HepG2 (cell line): ENCODE data around the gene LINS1. TPM values are rescaled to one million over a fixed set of nuclear protein-coding genes. Genes with fewer than 3 reads are reported as not detected.

ENCODE experiments used
- BORCS8-MEF2B ChIP-seq: sonication (generic); formaldehyde crosslinking; IDR thresholded peaks from 2 replicates; pipeline ENCODE4 v1.8.0; 2022; ENCODE audit warnings: mild to moderate bottlenecking, missing genetic modification reagents
- CREM ChIP-seq, 2 experiments: sonication (generic) in 1 of 2; formaldehyde crosslinking in 1 of 2; IDR thresholded peaks; 2 replicates each; pipeline versions ENCODE4 v1.4.0 to v1.6.1; 2016 to 2020; ENCODE audit warnings: antibody characterized with exemption in 1 of 2, mild to moderate bottlenecking in 1 of 2, missing genetic modification reagents in 1 of 2
- FLYWCH1 ChIP-seq: sonication (generic); formaldehyde crosslinking; IDR thresholded peaks from 2 replicates; pipeline ENCODE4 v1.8.1; 2023; ENCODE audit warnings: mild to moderate bottlenecking, missing genetic modification reagents
- HNRNPK ChIP-seq: fragments of 200-400 bp; formaldehyde crosslinking; IDR thresholded peaks from 2 replicates; pipeline ENCODE4 v1.6.1; 2018; ENCODE audit warnings: low read length, low read depth, moderate library complexity, mild to moderate bottlenecking; ENCODE audit not compliant: poor library complexity, severe bottlenecking
- KLF6 ChIP-seq: IDR thresholded peaks from 2 replicates; pipeline ENCODE4 v1.8.0; 2016; ENCODE audit warnings: missing biosample characterization, missing genetic modification reagents
- MEF2D ChIP-seq: sonication (generic); formaldehyde crosslinking; IDR thresholded peaks from 2 replicates; pipeline ENCODE4 v1.5.1; 2020; ENCODE audit warnings: mild to moderate bottlenecking, missing genetic modification reagents
- NAIF1 ChIP-seq: sonication (generic); formaldehyde crosslinking; IDR thresholded peaks from 2 replicates; pipeline ENCODE4 v1.5.0; 2020; ENCODE audit warnings: mild to moderate bottlenecking, missing genetic modification reagents, borderline replicate concordance
- SOX5 ChIP-seq: IDR thresholded peaks from 2 replicates; pipeline ENCODE4 v1.6.1; 2016; ENCODE audit warnings: borderline replicate concordance
- SPEN ChIP-seq: sonication (generic); formaldehyde crosslinking; IDR thresholded peaks from 2 replicates; pipeline ENCODE4 v1.5.1; 2020; ENCODE audit warnings: low read depth, mild to moderate bottlenecking, missing genetic modification reagents
- ZFP36L2 ChIP-seq: sonication (generic); formaldehyde crosslinking; IDR thresholded peaks from 2 replicates; pipeline ENCODE4 v1.4.0; 2020; ENCODE audit warnings: missing genetic modification reagents
- ZNF260 ChIP-seq: sonication (generic); formaldehyde crosslinking; IDR thresholded peaks from 2 replicates; pipeline ENCODE4 v1.4.0; 2020; ENCODE audit warnings: missing genetic modification reagents, low read depth, mild to moderate bottlenecking, borderline replicate concordance
- ZNF772 ChIP-seq: sonication (generic); formaldehyde crosslinking; IDR thresholded peaks from 2 replicates; pipeline ENCODE4 v1.5.0; 2020; ENCODE audit warnings: mild to moderate bottlenecking, missing genetic modification reagents
- polyA plus RNA-seq, 8 experiments: library from polyadenylated mRNA; depleted of rRNA in 3 of 8; stranded (reverse) in 7 of 8; unstranded in 1 of 8; fragments of >200 nt; fragmentation: Illumina TruSeq in 4 of 8; extraction: Trizol in 4 of 8; gene quantifications; 2 replicates each; pipeline versions ENCODE4 v1.2.1 to v1.2.3, GENCODE V29; 2011 to 2016; ENCODE audit warnings: low read depth in 4 of 8, missing spikeins in 1 of 8, mixed read lengths in 1 of 8; ENCODE audit not compliant: insufficient read depth in 1 of 8
- total RNA-seq, 5 experiments: library from RNA; depleted of rRNA; stranded (reverse); fragments of >200 nt; fragmentation: Illumina TruSeq; extraction: Trizol; gene quantifications; 2 replicates each; pipeline ENCODE4 v1.2.3, GENCODE V29; 2016; ENCODE audit warnings: low read depth in 1 of 5
- TF ChIP-seq, protein P1 (sequence below), 2 experiments: sonication (generic) in 1 of 2; formaldehyde crosslinking in 1 of 2; IDR thresholded peaks; 2 replicates each; pipeline versions ENCODE4 v1.6.1 to v1.9.0; 2014 to 2022; ENCODE audit warnings: antibody characterized with exemption in 1 of 2, borderline replicate concordance in 1 of 2, inconsistent platforms in 1 of 2, low read depth in 1 of 2, missing genetic modification reagents in 1 of 2
- TF ChIP-seq, protein P2 (sequence below): IDR thresholded peaks from 2 replicates; pipeline ENCODE4 v1.6.1; 2016; ENCODE audit warnings: low read depth, missing genetic modification reagents, missing compliant biosample characterization
- TF ChIP-seq, protein P3 (sequence below): sonication (generic); formaldehyde crosslinking; conservative IDR thresholded peaks from 2 replicates; pipeline ENCODE4 v1.8.0; 2022; ENCODE audit warnings: missing genetic modification reagents

LINS1 gene
- total and polyA plus RNA-seq, 2 of the 13 experiments (the other 11 are each of a cell fraction or from before 2014, with no cell fraction given) = 9.8 to 10.4 TPM

DNA sequence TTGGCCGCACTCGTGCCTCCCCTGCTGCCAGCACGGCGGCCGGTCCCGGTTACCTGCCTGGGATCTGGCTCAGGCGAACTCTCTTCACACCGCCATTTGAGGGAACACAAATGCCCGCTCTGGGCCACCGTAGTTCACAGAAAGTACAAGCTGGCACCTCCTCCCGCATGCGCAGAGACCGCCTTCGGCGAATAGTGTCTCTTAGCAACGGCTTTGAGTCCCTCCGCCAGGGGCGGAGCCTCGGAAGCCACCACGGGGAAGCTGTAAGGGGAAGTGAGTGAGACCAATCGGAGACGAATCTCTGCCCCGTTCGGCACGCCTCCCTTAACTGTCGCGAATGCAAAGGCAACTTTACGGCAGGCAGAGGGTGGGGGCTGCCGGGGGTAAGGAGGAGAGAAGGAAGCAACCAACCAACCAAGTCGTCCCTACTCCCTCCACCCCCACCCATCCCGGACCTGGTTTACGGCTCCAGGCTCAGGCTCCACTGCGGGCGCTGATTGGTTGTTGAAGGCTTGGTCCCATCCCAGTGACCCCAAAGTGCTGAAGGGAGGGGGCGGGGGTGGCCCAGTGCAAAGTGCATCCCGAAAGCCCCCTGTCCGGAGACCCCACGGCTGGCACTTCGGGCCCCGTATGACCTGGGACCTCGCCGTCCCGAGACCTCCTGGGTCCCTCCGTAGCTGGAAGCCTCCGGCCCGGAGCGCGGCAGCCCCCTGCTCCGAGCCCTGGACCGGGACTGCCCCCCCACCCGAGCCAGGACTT lies at the start of gene LINS1, which contains the start of gene ASB7 (continued):
- TF ChIP-seq, protein P1, sequence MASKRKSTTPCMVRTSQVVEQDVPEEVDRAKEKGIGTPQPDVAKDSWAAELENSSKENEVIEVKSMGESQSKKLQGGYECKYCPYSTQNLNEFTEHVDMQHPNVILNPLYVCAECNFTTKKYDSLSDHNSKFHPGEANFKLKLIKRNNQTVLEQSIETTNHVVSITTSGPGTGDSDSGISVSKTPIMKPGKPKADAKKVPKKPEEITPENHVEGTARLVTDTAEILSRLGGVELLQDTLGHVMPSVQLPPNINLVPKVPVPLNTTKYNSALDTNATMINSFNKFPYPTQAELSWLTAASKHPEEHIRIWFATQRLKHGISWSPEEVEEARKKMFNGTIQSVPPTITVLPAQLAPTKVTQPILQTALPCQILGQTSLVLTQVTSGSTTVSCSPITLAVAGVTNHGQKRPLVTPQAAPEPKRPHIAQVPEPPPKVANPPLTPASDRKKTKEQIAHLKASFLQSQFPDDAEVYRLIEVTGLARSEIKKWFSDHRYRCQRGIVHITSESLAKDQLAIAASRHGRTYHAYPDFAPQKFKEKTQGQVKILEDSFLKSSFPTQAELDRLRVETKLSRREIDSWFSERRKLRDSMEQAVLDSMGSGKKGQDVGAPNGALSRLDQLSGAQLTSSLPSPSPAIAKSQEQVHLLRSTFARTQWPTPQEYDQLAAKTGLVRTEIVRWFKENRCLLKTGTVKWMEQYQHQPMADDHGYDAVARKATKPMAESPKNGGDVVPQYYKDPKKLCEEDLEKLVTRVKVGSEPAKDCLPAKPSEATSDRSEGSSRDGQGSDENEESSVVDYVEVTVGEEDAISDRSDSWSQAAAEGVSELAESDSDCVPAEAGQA (IDR thresholded peaks at IDR 0.05; ENCODE audit: low read depth) = peak; percentile 68; the same call in 1 of the 2 replicates
- TF ChIP-seq, protein P1 (CRISPR knock-in tag; IDR thresholded peaks at IDR 0.05; ENCODE audit: borderline replicate concordance) = no peak
- TF ChIP-seq SOX5 (CRISPR knock-in tag) (no peak), CREM (IDR thresholded peaks at IDR 0.05) (peak; percentile 78), CREM (CRISPR knock-in tag; IDR thresholded peaks at IDR 0.05) (no peak), FLYWCH1 (no peak), ZFP36L2 (no peak), NAIF1 (CRISPR knock-in tag) (peak; percentile 84), ZNF772 (CRISPR knock-in tag) (peak; percentile 53; the same call in 1 of the 2 replicates), BORCS8-MEF2B (CRISPR knock-in tag) (0 out of 2 replicates have a peak, but pooled peaks have one; percentile 6), HNRNPK (no peak), SPEN (CRISPR knock-in tag) (peak; percentile 55), KLF6 (CRISPR knock-in tag) (no peak), MEF2D (CRISPR knock-in tag) (no peak; the same call in 1 of the 2 replicates), ZNF260 (CRISPR knock-in tag) (no peak)
- TF ChIP-seq, protein P2, sequence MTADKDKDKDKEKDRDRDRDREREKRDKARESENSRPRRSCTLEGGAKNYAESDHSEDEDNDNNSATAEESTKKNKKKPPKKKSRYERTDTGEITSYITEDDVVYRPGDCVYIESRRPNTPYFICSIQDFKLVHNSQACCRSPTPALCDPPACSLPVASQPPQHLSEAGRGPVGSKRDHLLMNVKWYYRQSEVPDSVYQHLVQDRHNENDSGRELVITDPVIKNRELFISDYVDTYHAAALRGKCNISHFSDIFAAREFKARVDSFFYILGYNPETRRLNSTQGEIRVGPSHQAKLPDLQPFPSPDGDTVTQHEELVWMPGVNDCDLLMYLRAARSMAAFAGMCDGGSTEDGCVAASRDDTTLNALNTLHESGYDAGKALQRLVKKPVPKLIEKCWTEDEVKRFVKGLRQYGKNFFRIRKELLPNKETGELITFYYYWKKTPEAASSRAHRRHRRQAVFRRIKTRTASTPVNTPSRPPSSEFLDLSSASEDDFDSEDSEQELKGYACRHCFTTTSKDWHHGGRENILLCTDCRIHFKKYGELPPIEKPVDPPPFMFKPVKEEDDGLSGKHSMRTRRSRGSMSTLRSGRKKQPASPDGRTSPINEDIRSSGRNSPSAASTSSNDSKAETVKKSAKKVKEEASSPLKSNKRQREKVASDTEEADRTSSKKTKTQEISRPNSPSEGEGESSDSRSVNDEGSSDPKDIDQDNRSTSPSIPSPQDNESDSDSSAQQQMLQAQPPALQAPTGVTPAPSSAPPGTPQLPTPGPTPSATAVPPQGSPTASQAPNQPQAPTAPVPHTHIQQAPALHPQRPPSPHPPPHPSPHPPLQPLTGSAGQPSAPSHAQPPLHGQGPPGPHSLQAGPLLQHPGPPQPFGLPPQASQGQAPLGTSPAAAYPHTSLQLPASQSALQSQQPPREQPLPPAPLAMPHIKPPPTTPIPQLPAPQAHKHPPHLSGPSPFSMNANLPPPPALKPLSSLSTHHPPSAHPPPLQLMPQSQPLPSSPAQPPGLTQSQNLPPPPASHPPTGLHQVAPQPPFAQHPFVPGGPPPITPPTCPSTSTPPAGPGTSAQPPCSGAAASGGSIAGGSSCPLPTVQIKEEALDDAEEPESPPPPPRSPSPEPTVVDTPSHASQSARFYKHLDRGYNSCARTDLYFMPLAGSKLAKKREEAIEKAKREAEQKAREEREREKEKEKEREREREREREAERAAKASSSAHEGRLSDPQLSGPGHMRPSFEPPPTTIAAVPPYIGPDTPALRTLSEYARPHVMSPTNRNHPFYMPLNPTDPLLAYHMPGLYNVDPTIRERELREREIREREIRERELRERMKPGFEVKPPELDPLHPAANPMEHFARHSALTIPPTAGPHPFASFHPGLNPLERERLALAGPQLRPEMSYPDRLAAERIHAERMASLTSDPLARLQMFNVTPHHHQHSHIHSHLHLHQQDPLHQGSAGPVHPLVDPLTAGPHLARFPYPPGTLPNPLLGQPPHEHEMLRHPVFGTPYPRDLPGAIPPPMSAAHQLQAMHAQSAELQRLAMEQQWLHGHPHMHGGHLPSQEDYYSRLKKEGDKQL = 0 out of 2 replicates have a peak, but pooled peaks have one; percentile 20
- TF ChIP-seq, protein P3, sequence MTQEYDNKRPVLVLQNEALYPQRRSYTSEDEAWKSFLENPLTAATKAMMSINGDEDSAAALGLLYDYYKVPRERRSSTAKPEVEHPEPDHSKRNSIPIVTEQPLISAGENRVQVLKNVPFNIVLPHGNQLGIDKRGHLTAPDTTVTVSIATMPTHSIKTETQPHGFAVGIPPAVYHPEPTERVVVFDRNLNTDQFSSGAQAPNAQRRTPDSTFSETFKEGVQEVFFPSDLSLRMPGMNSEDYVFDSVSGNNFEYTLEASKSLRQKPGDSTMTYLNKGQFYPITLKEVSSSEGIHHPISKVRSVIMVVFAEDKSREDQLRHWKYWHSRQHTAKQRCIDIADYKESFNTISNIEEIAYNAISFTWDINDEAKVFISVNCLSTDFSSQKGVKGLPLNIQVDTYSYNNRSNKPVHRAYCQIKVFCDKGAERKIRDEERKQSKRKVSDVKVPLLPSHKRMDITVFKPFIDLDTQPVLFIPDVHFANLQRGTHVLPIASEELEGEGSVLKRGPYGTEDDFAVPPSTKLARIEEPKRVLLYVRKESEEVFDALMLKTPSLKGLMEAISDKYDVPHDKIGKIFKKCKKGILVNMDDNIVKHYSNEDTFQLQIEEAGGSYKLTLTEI (CRISPR knock-in tag) = no peak
